Measurements from ENCODE around the gene RACK1.

The RACK1 gene

DNA sequence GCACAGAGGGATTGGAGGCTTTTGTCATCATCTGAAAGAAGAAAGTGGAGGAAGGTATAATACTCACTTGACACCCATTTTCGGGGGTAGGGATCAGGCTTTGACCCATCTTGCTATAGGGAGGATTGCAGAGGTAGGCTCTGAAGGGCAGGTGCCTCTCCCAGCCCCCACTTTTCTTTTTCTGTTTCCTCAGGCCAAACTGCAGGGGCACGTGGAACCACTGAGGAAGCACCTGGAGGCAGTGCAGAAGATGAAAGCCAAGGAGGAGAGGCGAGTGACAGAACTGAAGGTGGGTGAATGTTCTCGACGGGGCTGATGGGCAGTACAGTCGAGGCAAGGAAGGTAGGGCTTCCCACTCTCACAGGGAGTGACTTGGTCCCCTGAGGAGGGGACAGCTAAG is 13.2 kb downstream of the RACK1 start:
- TF ChIP-seq EZH2 (IDR thresholded peaks at IDR 0.05; ENCODE audit: borderline replicate concordance, low read length) = no peak
- H3K27me3 ChIP-seq (ENCODE audit: insufficient read depth, low read length) = no peaks in the 10 kb centered on the region
- no peaks in the 10 kb centered on the region for H3K9me2 ChIP-seq (ENCODE audit: low read depth, low read length)
- peak overlapping the region; percentile 48 for H3K27ac ChIP-seq (ENCODE audit: low read depth, low read length, poor library complexity, severe bottlenecking)
- H3K36me3 ChIP-seq (ENCODE audit: insufficient read depth, low read length) = peaks cover 63% of the 10 kb centered on the region
- H2AFZ ChIP-seq (ENCODE audit: low read length) = no peak overlapping the region
- H3K4me3 ChIP-seq (ENCODE audit: low read depth, low read length, poor library complexity, severe bottlenecking) = no peak overlapping the region
- no peak overlapping the region for H3K9ac ChIP-seq (ENCODE audit: low read length)
- no peaks in the 10 kb centered on the region for H3K9me3 ChIP-seq (ENCODE audit: low read length)
- H3F3A ChIP-seq (ENCODE audit: insufficient read depth, low read length) = peaks cover 7% of the 10 kb centered on the region; the same call in 1 of the 2 replicates
- H4K20me1 ChIP-seq (ENCODE audit: insufficient read depth, low read length) = no peaks in the 10 kb centered on the region
- H3K79me2 ChIP-seq (ENCODE audit: insufficient read depth, low read length) = no peaks in the 10 kb centered on the region
- peaks cover 32% of the 10 kb centered on the region for H3K4me1 ChIP-seq (ENCODE audit: insufficient read depth, low read length, severe bottlenecking)
- H3K4me2 ChIP-seq (ENCODE audit: low read length) = no peak overlapping the region

DNA sequence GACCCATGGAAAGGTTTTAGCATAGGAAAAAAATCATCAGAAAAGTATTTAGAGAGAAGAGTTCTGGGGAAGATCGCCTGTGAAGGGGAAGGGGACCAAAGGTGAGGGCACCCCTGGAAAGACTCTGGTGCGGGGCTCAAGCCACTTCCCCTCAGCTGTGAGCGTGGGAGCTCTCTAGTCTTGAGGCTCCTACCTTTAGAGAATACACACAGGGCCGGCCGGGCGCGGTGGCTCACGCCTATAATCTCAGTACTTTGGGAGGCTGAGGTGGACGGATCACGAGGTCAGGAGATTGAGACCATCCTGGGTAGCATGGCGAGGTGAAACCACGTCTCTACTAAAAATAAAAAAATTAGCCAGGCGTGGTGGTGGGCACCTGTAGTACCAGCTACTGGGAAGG is 13.7 kb downstream of the RACK1 start:
- H3K27me3 ChIP-seq (ENCODE audit: insufficient read depth, low read length) = no peaks in the 10 kb centered on the region
- peaks cover 63% of the 10 kb centered on the region for H3K36me3 ChIP-seq (ENCODE audit: insufficient read depth, low read length)
- no peak overlapping the region; the same call in 1 of the 2 replicates for H3K4me2 ChIP-seq (ENCODE audit: low read length)
- H3K4me3 ChIP-seq (ENCODE audit: low read depth, low read length, poor library complexity, severe bottlenecking) = no peak overlapping the region
- no peak for TF ChIP-seq CTCF (IDR thresholded peaks at IDR 0.05; ENCODE audit: low read length)
- TF ChIP-seq EZH2 (IDR thresholded peaks at IDR 0.05; ENCODE audit: borderline replicate concordance, low read length) = no peak
- H3K9me3 ChIP-seq (ENCODE audit: low read length) = no peaks in the 10 kb centered on the region
- H2AFZ ChIP-seq (ENCODE audit: low read length) = no peak overlapping the region
- H3K9ac ChIP-seq (ENCODE audit: low read length) = no peak overlapping the region
- peak overlapping the region; percentile 48 for H3K27ac ChIP-seq (ENCODE audit: low read depth, low read length, poor library complexity, severe bottlenecking)
- H3F3A ChIP-seq (ENCODE audit: insufficient read depth, low read length) = peaks cover 7% of the 10 kb centered on the region; the same call in 1 of the 2 replicates
- H3K9me2 ChIP-seq (ENCODE audit: low read depth, low read length) = no peaks in the 10 kb centered on the region
- H3K4me1 ChIP-seq (ENCODE audit: insufficient read depth, low read length, severe bottlenecking) = peaks cover 32% of the 10 kb centered on the region
- no peaks in the 10 kb centered on the region for H3K79me2 ChIP-seq (ENCODE audit: insufficient read depth, low read length)
- H4K20me1 ChIP-seq (ENCODE audit: insufficient read depth, low read length) = no peaks in the 10 kb centered on the region

- H3K9me3 ChIP-seq (ENCODE audit: low read length) = no peaks in the 10 kb centered on the region
- no peaks in the 10 kb centered on the region for H3K79me2 ChIP-seq (ENCODE audit: insufficient read depth, low read length)
- H3K4me2 ChIP-seq (ENCODE audit: low read length) = peak overlapping the region; percentile 96
- H2AFZ ChIP-seq (ENCODE audit: low read length) = no peak overlapping the region
- peak overlapping the region; percentile 75 for H3K9ac ChIP-seq (ENCODE audit: low read length)
- H3F3A ChIP-seq (ENCODE audit: insufficient read depth, low read length) = 0 out of 2 replicates have a peak, but pooled peaks cover 6% of the 10 kb centered on the region
- H3K27ac ChIP-seq (ENCODE audit: low read depth, low read length, poor library complexity, severe bottlenecking) = peak overlapping the region; percentile 96
- H3K27me3 ChIP-seq (ENCODE audit: insufficient read depth, low read length) = no peaks in the 10 kb centered on the region
- H4K20me1 ChIP-seq (ENCODE audit: insufficient read depth, low read length) = no peaks in the 10 kb centered on the region
- peaks cover 43% of the 10 kb centered on the region for H3K4me1 ChIP-seq (ENCODE audit: insufficient read depth, low read length, severe bottlenecking)
- TF ChIP-seq CTCF (IDR thresholded peaks at IDR 0.05; ENCODE audit: low read length) (no peak), EZH2 (IDR thresholded peaks at IDR 0.05; ENCODE audit: borderline replicate concordance, low read length) (no peak)
- peaks cover 23% of the 10 kb centered on the region for H3K36me3 ChIP-seq (ENCODE audit: insufficient read depth, low read length)
- H3K4me3 ChIP-seq (ENCODE audit: low read depth, low read length, poor library complexity, severe bottlenecking) = peak overlapping the region; percentile 67
- H3K9me2 ChIP-seq (ENCODE audit: low read depth, low read length) = no peaks in the 10 kb centered on the region
Measured at GRCh38 chr5:181224390-181225229, 19.1 kb downstream of the RACK1 start.

Data from OCI-LY1 (cell line).